GM23338 (cell line): ENCODE data around the gene ANKRD37. TPM values are rescaled to one million over a fixed set of nuclear protein-coding genes. Genes with fewer than 3 reads are reported as not detected.

Experiments
- ATAC-seq: fragments of 200-7000 bp; cut with Tn5 transposase; 3 replicates; pipeline ENCODE4 v1.9.1; 2020
- DNase-seq: peaks from one replicate; pipeline ENCODE4 v3.0.0-alpha.2; 2015; ENCODE audit warnings: low spot score
- H2AFZ ChIP-seq: fragments of 200-600 bp; sonication (generic); 2 replicates; pipeline ENCODE4 v1.8.0; 2016; ENCODE audit warnings: antibody characterized with exemption, mild to moderate bottlenecking, moderate library complexity
- H3F3A ChIP-seq: fragments of 200-600 bp; sonication (generic); replicated peaks from 2 replicates; pipeline ENCODE4 v1.8.0; 2017; ENCODE audit warnings: antibody characterized with exemption, mixed run types, low read depth
- H3K27ac ChIP-seq: fragments of 200-600 bp; sonication (generic); 2 replicates; pipeline ENCODE4 v1.6.1; 2016; ENCODE audit warnings: low read depth
- H3K27me3 ChIP-seq: fragments of 200-600 bp; sonication (generic); 2 replicates; pipeline ENCODE4 v1.8.0; 2016; ENCODE audit warnings: mild to moderate bottlenecking, mixed run types, moderate library complexity; ENCODE audit not compliant: insufficient read depth
- H3K36me3 ChIP-seq: fragments of 200-600 bp; sonication (generic); 2 replicates; pipeline ENCODE4 v1.8.0; 2016; ENCODE audit warnings: mild to moderate bottlenecking; ENCODE audit not compliant: insufficient read depth
- H3K4me1 ChIP-seq: fragments of 200-600 bp; sonication (generic); 2 replicates; pipeline ENCODE4 v1.8.0; 2016; ENCODE audit warnings: mild to moderate bottlenecking, moderate library complexity; ENCODE audit not compliant: insufficient read depth
- H3K4me2 ChIP-seq: fragments of 200-600 bp; sonication (generic); 2 replicates; pipeline ENCODE4 v1.7.1; 2017; ENCODE audit warnings: mixed run types
- H3K4me3 ChIP-seq: fragments of 200-600 bp; sonication (generic); 2 replicates; pipeline ENCODE4 v1.6.1; 2016; ENCODE audit warnings: mixed run types
- H3K79me2 ChIP-seq: fragments of 200-600 bp; sonication (generic); replicated peaks from 2 replicates; pipeline ENCODE4 v1.8.0; 2017; ENCODE audit warnings: mild to moderate bottlenecking; ENCODE audit not compliant: insufficient read depth
- H3K9me2 ChIP-seq: fragments of 200-600 bp; sonication (generic); 2 replicates; pipeline ENCODE4 v1.8.0; 2017; ENCODE audit not compliant: insufficient read depth
- H4K20me1 ChIP-seq: fragments of 200-600 bp; sonication (generic); replicated peaks from 2 replicates; pipeline ENCODE4 v1.8.0; 2017; ENCODE audit warnings: mild to moderate bottlenecking; ENCODE audit not compliant: insufficient read depth
- H3K27ac Mint-ChIP-seq: 2 replicates; pipeline ENCODE4 v1.8.0; 2020; ENCODE audit warnings: inconsistent platforms, mild to moderate bottlenecking, moderate library complexity, mixed read lengths
- H3K27me3 Mint-ChIP-seq: 3 replicates; pipeline ENCODE4 v1.8.0; 2022; ENCODE audit warnings: low read depth, mild to moderate bottlenecking, moderate library complexity, mixed read lengths, inconsistent platforms; ENCODE audit not compliant: insufficient read depth, poor library complexity
- H3K36me3 Mint-ChIP-seq: 3 replicates; pipeline ENCODE4 v1.8.0; 2021; ENCODE audit warnings: low read depth, mild to moderate bottlenecking, inconsistent platforms, moderate library complexity, mixed read lengths
- H3K4me1 Mint-ChIP-seq: 3 replicates; pipeline ENCODE4 v1.8.0; 2020; ENCODE audit warnings: mild to moderate bottlenecking, inconsistent platforms, mixed read lengths
- H3K4me3 Mint-ChIP-seq: 3 replicates; pipeline ENCODE4 v1.8.0; 2021; ENCODE audit warnings: moderate library complexity, mild to moderate bottlenecking, inconsistent platforms, mixed read lengths
- H3K9me3 Mint-ChIP-seq: 3 replicates; pipeline ENCODE4 v1.8.0; 2020; ENCODE audit warnings: moderate library complexity, mild to moderate bottlenecking, inconsistent platforms, mixed read lengths
- CREB1 ChIP-seq: fragments of 250-450 bp; sonication (Bioruptor Pico); IDR thresholded peaks from 2 replicates; pipeline ENCODE4 v1.5.0; 2020; ENCODE audit warnings: low read depth, mild to moderate bottlenecking, moderate library complexity
- EZH2 ChIP-seq: fragments of 200-600 bp; sonication (generic); IDR thresholded peaks from one replicate; pipeline ENCODE4 v1.8.0; 2017; ENCODE audit warnings: antibody characterized with exemption, mild to moderate bottlenecking, low read depth; ENCODE audit not compliant: unreplicated experiment
- EZH2phosphoT487 ChIP-seq: fragments of 200-600 bp; sonication (generic); IDR thresholded peaks from one replicate; pipeline ENCODE4 v1.8.1; 2018; ENCODE audit warnings: antibody characterized with exemption; ENCODE audit not compliant: unreplicated experiment
- POLR2AphosphoS5 ChIP-seq: IDR thresholded peaks from 2 replicates; pipeline ENCODE4 v1.6.1; 2016; ENCODE audit warnings: antibody characterized with exemption, low read depth
- STAT1 ChIP-seq: IDR thresholded peaks from one replicate; pipeline ENCODE4 v1.6.1; 2016; ENCODE audit warnings: antibody characterized with exemption; ENCODE audit not compliant: unreplicated experiment
- ZNF114 ChIP-seq: fragments of 250-450 bp; sonication (Bioruptor Pico); IDR thresholded peaks from 2 replicates; pipeline ENCODE4 v1.5.0; 2020; ENCODE audit warnings: mild to moderate bottlenecking, moderate library complexity
- ZNF331 ChIP-seq: fragments of 250-450 bp; sonication (Bioruptor Pico); IDR thresholded peaks from 2 replicates; pipeline ENCODE4 v1.5.0; 2020; ENCODE audit warnings: low read depth, mild to moderate bottlenecking, moderate library complexity
- polyA plus RNA-seq: library from polyadenylated mRNA; unstranded; fragments of >200 nt; fragmentation: Nextera tagmentation; extraction: Ambion mirVana; gene quantifications from 2 replicates; pipeline ENCODE4 v1.2.1, GENCODE V29; 2016
- total RNA-seq: library from RNA; depleted of rRNA; stranded (reverse); fragments of >200 nt; shearing (Covaris generic); gene quantifications from 2 replicates; pipeline ENCODE4 v1.2.3, GENCODE V29; 2014
- TF ChIP-seq, protein P1 (sequence below): IDR thresholded peaks from one replicate; pipeline ENCODE4 v1.6.1; 2018; ENCODE audit warnings: antibody characterized with exemption; ENCODE audit not compliant: unreplicated experiment
- TF ChIP-seq, protein P2 (sequence below): fragments of 250-450 bp; sonication (Bioruptor Pico); IDR thresholded peaks from 2 replicates; pipeline ENCODE4 v1.5.0; 2020; ENCODE audit warnings: mild to moderate bottlenecking, moderate library complexity
- TF ChIP-seq, protein P3 (sequence below), 2 experiments: fragments of 200-600 bp in 1 of 2; sonication (generic) in 1 of 2; conservative IDR thresholded peaks; 2 replicates each; pipeline versions ENCODE4 v1.5.1 to v1.6.1; 2016 to 2017; ENCODE audit warnings: antibody characterized with exemption in 2 of 2, low read depth in 2 of 2, mild to moderate bottlenecking in 2 of 2, moderate library complexity in 1 of 2

The ANKRD37 gene
- total and polyA plus RNA-seq, 2 experiments from 2014 or later = 1.8 to 4.9 TPM

DNA sequence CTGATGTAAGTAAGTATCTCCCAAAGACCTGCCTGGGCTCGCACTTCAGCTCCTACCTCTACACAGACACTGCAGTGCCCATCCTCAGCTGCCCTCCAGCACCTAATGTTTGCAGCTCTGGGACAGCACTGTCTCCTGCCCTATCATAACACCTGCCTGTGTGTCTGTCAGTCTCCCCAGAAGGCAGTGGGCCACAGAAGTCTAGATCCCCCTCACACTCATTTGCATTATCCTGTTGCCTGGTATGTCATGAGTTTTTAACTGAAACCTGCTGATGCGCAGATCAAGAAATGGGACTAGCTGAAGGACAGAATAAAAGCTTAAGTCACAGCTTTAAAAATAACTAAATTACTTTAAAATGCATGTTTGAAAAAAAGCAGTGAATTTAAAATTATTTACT lies 43.9 kb upstream of the ANKRD37 start:
- Histone ChIP-seq H3F3A (no peaks in the 10 kb centered on the region), H3K36me3 (peaks cover 3% of the 10 kb centered on the region; the same call in 1 of the 2 replicates), H4K20me1 (no peaks in the 10 kb centered on the region), H3K79me2 (no peaks in the 10 kb centered on the region), H3K9me2 (peaks cover 6% of the 10 kb centered on the region; the same call in 1 of the 2 replicates), H2AFZ (no peak overlapping the region), H3K4me3 (no peak overlapping the region), H3K4me1 (no peaks in the 10 kb centered on the region; the same call in 1 of the 2 replicates), H3K27ac (no peak overlapping the region), H3K4me2 (no peak overlapping the region), H3K27me3 (no peaks in the 10 kb centered on the region)
- TF ChIP-seq POLR2AphosphoS5 (no peak), EZH2 (no peak), STAT1 (no peak), EZH2phosphoT487 (no peak), ZNF331 (CRISPR knock-in tag) (no peak), CREB1 (CRISPR knock-in tag) (no peak), ZNF114 (CRISPR knock-in tag) (no peak)
- TF ChIP-seq, protein P1, sequence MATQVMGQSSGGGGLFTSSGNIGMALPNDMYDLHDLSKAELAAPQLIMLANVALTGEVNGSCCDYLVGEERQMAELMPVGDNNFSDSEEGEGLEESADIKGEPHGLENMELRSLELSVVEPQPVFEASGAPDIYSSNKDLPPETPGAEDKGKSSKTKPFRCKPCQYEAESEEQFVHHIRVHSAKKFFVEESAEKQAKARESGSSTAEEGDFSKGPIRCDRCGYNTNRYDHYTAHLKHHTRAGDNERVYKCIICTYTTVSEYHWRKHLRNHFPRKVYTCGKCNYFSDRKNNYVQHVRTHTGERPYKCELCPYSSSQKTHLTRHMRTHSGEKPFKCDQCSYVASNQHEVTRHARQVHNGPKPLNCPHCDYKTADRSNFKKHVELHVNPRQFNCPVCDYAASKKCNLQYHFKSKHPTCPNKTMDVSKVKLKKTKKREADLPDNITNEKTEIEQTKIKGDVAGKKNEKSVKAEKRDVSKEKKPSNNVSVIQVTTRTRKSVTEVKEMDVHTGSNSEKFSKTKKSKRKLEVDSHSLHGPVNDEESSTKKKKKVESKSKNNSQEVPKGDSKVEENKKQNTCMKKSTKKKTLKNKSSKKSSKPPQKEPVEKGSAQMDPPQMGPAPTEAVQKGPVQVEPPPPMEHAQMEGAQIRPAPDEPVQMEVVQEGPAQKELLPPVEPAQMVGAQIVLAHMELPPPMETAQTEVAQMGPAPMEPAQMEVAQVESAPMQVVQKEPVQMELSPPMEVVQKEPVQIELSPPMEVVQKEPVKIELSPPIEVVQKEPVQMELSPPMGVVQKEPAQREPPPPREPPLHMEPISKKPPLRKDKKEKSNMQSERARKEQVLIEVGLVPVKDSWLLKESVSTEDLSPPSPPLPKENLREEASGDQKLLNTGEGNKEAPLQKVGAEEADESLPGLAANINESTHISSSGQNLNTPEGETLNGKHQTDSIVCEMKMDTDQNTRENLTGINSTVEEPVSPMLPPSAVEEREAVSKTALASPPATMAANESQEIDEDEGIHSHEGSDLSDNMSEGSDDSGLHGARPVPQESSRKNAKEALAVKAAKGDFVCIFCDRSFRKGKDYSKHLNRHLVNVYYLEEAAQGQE = no peak
- TF ChIP-seq, protein P2, sequence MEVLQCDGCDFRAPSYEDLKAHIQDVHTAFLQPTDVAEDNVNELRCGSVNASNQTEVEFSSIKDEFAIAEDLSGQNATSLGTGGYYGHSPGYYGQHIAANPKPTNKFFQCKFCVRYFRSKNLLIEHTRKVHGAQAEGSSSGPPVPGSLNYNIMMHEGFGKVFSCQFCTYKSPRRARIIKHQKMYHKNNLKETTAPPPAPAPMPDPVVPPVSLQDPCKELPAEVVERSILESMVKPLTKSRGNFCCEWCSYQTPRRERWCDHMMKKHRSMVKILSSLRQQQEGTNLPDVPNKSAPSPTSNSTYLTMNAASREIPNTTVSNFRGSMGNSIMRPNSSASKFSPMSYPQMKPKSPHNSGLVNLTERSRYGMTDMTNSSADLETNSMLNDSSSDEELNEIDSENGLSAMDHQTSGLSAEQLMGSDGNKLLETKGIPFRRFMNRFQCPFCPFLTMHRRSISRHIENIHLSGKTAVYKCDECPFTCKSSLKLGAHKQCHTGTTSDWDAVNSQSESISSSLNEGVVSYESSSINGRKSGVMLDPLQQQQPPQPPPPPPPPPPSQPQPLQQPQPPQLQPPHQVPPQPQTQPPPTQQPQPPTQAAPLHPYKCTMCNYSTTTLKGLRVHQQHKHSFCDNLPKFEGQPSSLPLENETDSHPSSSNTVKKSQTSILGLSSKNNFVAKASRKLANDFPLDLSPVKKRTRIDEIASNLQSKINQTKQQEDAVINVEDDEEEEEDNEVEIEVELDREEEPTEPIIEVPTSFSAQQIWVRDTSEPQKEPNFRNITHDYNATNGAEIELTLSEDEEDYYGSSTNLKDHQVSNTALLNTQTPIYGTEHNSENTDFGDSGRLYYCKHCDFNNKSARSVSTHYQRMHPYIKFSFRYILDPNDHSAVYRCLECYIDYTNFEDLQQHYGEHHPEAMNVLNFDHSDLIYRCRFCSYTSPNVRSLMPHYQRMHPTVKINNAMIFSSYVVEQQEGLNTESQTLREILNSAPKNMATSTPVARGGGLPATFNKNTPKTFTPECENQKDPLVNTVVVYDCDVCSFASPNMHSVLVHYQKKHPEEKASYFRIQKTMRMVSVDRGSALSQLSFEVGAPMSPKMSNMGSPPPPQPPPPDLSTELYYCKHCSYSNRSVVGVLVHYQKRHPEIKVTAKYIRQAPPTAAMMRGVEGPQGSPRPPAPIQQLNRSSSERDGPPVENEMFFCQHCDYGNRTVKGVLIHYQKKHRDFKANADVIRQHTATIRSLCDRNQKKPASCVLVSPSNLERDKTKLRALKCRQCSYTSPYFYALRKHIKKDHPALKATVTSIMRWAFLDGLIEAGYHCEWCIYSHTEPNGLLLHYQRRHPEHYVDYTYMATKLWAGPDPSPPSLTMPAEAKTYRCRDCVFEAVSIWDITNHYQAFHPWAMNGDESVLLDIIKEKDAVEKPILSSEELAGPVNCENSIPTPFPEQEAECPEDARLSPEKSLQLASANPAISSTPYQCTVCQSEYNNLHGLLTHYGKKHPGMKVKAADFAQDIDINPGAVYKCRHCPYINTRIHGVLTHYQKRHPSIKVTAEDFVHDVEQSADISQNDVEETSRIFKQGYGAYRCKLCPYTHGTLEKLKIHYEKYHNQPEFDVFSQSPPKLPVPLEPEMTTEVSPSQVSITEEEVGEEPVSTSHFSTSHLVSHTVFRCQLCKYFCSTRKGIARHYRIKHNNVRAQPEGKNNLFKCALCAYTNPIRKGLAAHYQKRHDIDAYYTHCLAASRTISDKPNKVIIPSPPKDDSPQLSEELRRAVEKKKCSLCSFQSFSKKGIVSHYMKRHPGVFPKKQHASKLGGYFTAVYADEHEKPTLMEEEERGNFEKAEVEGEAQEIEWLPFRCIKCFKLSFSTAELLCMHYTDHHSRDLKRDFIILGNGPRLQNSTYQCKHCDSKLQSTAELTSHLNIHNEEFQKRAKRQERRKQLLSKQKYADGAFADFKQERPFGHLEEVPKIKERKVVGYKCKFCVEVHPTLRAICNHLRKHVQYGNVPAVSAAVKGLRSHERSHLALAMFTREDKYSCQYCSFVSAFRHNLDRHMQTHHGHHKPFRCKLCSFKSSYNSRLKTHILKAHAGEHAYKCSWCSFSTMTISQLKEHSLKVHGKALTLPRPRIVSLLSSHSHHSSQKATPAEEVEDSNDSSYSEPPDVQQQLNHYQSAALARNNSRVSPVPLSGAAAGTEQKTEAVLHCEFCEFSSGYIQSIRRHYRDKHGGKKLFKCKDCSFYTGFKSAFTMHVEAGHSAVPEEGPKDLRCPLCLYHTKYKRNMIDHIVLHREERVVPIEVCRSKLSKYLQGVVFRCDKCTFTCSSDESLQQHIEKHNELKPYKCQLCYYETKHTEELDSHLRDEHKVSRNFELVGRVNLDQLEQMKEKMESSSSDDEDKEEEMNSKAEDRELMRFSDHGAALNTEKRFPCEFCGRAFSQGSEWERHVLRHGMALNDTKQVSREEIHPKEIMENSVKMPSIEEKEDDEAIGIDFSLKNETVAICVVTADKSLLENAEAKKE (CRISPR knock-in tag) = no peak
- TF ChIP-seq, protein P3, sequence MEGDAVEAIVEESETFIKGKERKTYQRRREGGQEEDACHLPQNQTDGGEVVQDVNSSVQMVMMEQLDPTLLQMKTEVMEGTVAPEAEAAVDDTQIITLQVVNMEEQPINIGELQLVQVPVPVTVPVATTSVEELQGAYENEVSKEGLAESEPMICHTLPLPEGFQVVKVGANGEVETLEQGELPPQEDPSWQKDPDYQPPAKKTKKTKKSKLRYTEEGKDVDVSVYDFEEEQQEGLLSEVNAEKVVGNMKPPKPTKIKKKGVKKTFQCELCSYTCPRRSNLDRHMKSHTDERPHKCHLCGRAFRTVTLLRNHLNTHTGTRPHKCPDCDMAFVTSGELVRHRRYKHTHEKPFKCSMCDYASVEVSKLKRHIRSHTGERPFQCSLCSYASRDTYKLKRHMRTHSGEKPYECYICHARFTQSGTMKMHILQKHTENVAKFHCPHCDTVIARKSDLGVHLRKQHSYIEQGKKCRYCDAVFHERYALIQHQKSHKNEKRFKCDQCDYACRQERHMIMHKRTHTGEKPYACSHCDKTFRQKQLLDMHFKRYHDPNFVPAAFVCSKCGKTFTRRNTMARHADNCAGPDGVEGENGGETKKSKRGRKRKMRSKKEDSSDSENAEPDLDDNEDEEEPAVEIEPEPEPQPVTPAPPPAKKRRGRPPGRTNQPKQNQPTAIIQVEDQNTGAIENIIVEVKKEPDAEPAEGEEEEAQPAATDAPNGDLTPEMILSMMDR (conservative IDR thresholded peaks at IDR 0.05; ENCODE audit: low read depth in 2 of 2) = no peak
- Mint-ChIP-seq H3K27ac (0 out of 2 replicates have a peak overlapping the region, but pooled peaks have one; percentile 6), H3K36me3 (peaks cover 22% of the 10 kb centered on the region), H3K27me3 (no peaks in the 10 kb centered on the region), H3K4me1 (peaks cover 29% of the 10 kb centered on the region), H3K4me3 (no peak overlapping the region), H3K9me3 (no peaks in the 10 kb centered on the region)
- no peak for DNase-seq
- no peak; the same call in 2 of the 3 replicates for ATAC-seq
